NB4 (cell line): Measurements from ENCODE around the gene HSPA6.
"Not testable (repeated sequence)": the region's sequence is repeated elsewhere in the genome, so short reads cannot be mapped to it uniquely, and the experiment has no call there.

Experiments
- DNase-seq: peaks from one replicate; pipeline ENCODE4 v3.0.0; 2010; ENCODE audit warnings: low read depth
- H3K4me3 ChIP-seq: one replicate; pipeline ENCODE4 v1.5.1; 2011; ENCODE audit warnings: mild to moderate bottlenecking, low read depth, low read length, moderate library complexity
- MYC ChIP-seq: IDR thresholded peaks from 2 replicates; pipeline ENCODE4 v1.6.1; 2011; ENCODE audit warnings: low read depth, low read length
- POLR2A ChIP-seq: IDR thresholded peaks from 2 replicates; pipeline ENCODE4 v1.6.1; 2011; ENCODE audit warnings: mild to moderate bottlenecking; ENCODE audit not compliant: insufficient read length; ENCODE audit errors: extremely low read depth
- TF ChIP-seq, protein P1 (sequence below): IDR thresholded peaks from 2 replicates; pipeline ENCODE4 v1.6.1; 2011; ENCODE audit warnings: low read depth, low read length
- TF ChIP-seq, protein P2 (sequence below): IDR thresholded peaks from one replicate; pipeline ENCODE4 v1.5.1; 2012; ENCODE audit warnings: low read depth, low read length

HSPA6 gene

GRCh38 chr1:161506336-161507223, 17.8 kb upstream of the HSPA6 start:
- TF ChIP-seq POLR2A (no peak), MYC (peak; percentile 89)
- TF ChIP-seq, protein P1, sequence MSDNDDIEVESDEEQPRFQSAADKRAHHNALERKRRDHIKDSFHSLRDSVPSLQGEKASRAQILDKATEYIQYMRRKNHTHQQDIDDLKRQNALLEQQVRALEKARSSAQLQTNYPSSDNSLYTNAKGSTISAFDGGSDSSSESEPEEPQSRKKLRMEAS = peak; percentile 83; the same call in 1 of the 2 replicates
- TF ChIP-seq, protein P2, sequence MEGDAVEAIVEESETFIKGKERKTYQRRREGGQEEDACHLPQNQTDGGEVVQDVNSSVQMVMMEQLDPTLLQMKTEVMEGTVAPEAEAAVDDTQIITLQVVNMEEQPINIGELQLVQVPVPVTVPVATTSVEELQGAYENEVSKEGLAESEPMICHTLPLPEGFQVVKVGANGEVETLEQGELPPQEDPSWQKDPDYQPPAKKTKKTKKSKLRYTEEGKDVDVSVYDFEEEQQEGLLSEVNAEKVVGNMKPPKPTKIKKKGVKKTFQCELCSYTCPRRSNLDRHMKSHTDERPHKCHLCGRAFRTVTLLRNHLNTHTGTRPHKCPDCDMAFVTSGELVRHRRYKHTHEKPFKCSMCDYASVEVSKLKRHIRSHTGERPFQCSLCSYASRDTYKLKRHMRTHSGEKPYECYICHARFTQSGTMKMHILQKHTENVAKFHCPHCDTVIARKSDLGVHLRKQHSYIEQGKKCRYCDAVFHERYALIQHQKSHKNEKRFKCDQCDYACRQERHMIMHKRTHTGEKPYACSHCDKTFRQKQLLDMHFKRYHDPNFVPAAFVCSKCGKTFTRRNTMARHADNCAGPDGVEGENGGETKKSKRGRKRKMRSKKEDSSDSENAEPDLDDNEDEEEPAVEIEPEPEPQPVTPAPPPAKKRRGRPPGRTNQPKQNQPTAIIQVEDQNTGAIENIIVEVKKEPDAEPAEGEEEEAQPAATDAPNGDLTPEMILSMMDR = no peak
- peak; percentile 93 for DNase-seq
- H3K4me3 ChIP-seq = peak overlapping the region; percentile 22

- TF ChIP-seq, protein P1 = no peak
- no peak for TF ChIP-seq POLR2A
- no peak for TF ChIP-seq MYC
- TF ChIP-seq, protein P2 = no peak
- no peak overlapping the region for H3K4me3 ChIP-seq
- DNase-seq = no peak
Measured at GRCh38 chr1:161510477-161510876, 13.9 kb upstream of the HSPA6 start.

GRCh38 chr1:161511018-161511755, 13.2 kb upstream of the HSPA6 start:
- no peak for TF ChIP-seq POLR2A
- TF ChIP-seq, protein P1 = no peak
- TF ChIP-seq, protein P2 = no peak
- TF ChIP-seq MYC = no peak
- H3K4me3 ChIP-seq = no peak overlapping the region
- no peak for DNase-seq

DNA sequence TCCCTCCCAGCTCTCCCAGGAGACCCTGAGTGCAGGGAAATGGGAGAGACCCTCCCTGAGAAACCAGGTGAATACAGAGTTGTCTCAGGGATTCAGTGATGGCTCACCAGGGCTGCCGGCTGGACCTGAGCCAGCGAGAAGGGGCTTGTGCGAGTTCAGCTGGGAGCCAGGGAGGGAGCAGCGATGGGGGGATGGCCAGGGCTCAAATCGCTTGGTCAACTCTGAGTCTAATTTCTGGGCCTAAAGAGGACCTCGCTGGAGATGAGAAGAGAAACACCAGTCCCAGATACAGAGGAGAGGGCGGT, 12.6 kb upstream of the HSPA6 start:
- no peak overlapping the region for H3K4me3 ChIP-seq
- no peak for DNase-seq
- TF ChIP-seq, protein P2 = no peak

GRCh38 chr1:161512636-161513447, 11.5 kb upstream of the HSPA6 start:
- not testable (repeated sequence) for H3K4me3 ChIP-seq, DNase-seq

DNA sequence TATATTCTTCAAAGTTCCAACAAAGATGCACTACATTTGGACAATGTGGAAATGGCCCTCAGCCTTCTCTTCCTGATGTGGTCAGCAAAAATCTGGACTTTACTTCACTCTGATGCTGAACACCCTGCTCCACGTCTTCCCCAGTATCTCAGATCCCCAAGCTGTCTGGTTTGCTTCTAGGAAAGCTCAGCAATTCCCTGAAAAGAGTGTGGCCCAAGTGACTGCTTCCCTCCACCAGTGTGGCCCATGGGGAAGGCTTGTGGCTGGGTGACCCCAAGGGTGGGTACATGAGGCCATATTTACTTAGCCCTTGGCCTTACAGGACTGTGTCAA, 10.9 kb upstream of the HSPA6 start:
- not testable (repeated sequence) for H3K4me3 ChIP-seq, DNase-seq

DNA sequence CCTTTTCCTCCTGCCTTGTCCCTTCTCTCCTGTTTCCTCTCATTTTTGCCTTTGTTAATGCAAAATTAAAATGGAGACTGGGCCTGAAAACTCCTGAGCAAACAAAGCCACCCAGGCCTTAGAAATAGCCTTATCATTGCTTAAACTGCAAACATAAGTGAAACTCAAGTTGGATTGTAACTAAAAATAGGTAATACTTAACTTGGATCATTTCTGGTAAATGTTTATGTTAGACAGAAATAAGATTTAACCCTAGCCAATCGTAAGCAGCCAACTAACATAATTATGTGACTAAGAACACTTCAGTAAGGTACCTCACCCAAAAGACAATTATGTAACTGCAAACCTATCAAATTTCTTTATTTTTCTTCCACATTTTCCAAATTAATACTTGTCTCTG, 10.4 kb upstream of the HSPA6 start:
- not testable (repeated sequence) for DNase-seq, H3K4me3 ChIP-seq

- H3K4me3 ChIP-seq, DNase-seq: not testable (repeated sequence)
Measured at GRCh38 chr1:161523041-161523816, 1.1 kb upstream of the HSPA6 start.

GRCh38 chr1:161524742-161525291, 477 bp downstream of the HSPA6 start:
- DNase-seq, H3K4me3 ChIP-seq: not testable (repeated sequence)

GRCh38 chr1:161525321-161525720, 981 bp downstream of the HSPA6 start:
- DNase-seq, H3K4me3 ChIP-seq: not testable (repeated sequence)

- DNase-seq, H3K4me3 ChIP-seq: not testable (repeated sequence)
Measured at GRCh38 chr1:161525918-161526317, 1.6 kb downstream of the HSPA6 start.
